ENCODE data around the gene BNIP1.
"Not testable (repeated sequence)": the region's sequence is repeated elsewhere in the genome, so short reads cannot be mapped to it uniquely, and the experiment has no call there.

Gene BNIP1

GRCh38 chr5:173144200-173145176, at the start of gene BNIP1:
TSS of gene BNIP1 (plus strand) at chr5:173144531. CDS start at chr5:173144546, 15 bp downstream.
- DNase-seq, result peak; percentile 91

- DNase-seq, result no peak
Measured at GRCh38 chr5:173098787-173099186, 45.5 kb upstream of the BNIP1 start.

GRCh38 chr5:173099461-173099860, 44.9 kb upstream of the BNIP1 start:
- no peak for DNase-seq

GRCh38 chr5:173101245-173101644, 43.1 kb upstream of the BNIP1 start:
- DNase-seq, result no peak

GRCh38 chr5:173103411-173103810, 40.9 kb upstream of the BNIP1 start:
- no peak for DNase-seq

GRCh38 chr5:173108914-173109313, 35.4 kb upstream of the BNIP1 start:
- DNase-seq, result no peak

GRCh38 chr5:173114536-173114935, 29.8 kb upstream of the BNIP1 start:
- DNase-seq, result no peak

GRCh38 chr5:173119719-173120118, 24.6 kb upstream of the BNIP1 start:
- DNase-seq, result no peak

GRCh38 chr5:173123416-173123815, 20.9 kb upstream of the BNIP1 start:
- DNase-seq, result no peak

- not testable (repeated sequence) for DNase-seq
Measured at GRCh38 chr5:173132166-173132565, 12.2 kb upstream of the BNIP1 start.

- DNase-seq, result no peak
Measured at GRCh38 chr5:173138707-173139106, 5.6 kb upstream of the BNIP1 start.

- no peak for DNase-seq
Measured at GRCh38 chr5:173139631-173140030, 4.7 kb upstream of the BNIP1 start.

GRCh38 chr5:173140769-173141168, 3.6 kb upstream of the BNIP1 start:
- DNase-seq, result no peak

GRCh38 chr5:173143567-173143966, 764 bp upstream of the BNIP1 start:
- DNase-seq, result no peak

- DNase-seq, result no peak
Measured at GRCh38 chr5:173148354-173148753, 4.0 kb downstream of the BNIP1 start.

GRCh38 chr5:173152547-173152946, 8.2 kb downstream of the BNIP1 start:
- no peak for DNase-seq

- DNase-seq, result no peak
Measured at GRCh38 chr5:173153842-173154241, 9.5 kb downstream of the BNIP1 start.

GRCh38 chr5:173154619-173155018, 10.3 kb downstream of the BNIP1 start:
- DNase-seq, result not testable (repeated sequence)

GRCh38 chr5:173155912-173156311, 11.6 kb downstream of the BNIP1 start:
- no peak for DNase-seq

- no peak for DNase-seq
Measured at GRCh38 chr5:173158366-173158765, 14.0 kb downstream of the BNIP1 start.

GRCh38 chr5:173159256-173159655, 14.9 kb downstream of the BNIP1 start:
- no peak for DNase-seq

GRCh38 chr5:173161148-173161547, 16.8 kb downstream of the BNIP1 start:
- no peak for DNase-seq

GRCh38 chr5:173163219-173163618, 18.9 kb downstream of the BNIP1 start:
- DNase-seq, result no peak

GRCh38 chr5:173165177-173166016, 21.1 kb downstream of the BNIP1 start:
- DNase-seq, result no peak
